ENCODE data around the gene C19orf38.

C19orf38 gene

DNA sequence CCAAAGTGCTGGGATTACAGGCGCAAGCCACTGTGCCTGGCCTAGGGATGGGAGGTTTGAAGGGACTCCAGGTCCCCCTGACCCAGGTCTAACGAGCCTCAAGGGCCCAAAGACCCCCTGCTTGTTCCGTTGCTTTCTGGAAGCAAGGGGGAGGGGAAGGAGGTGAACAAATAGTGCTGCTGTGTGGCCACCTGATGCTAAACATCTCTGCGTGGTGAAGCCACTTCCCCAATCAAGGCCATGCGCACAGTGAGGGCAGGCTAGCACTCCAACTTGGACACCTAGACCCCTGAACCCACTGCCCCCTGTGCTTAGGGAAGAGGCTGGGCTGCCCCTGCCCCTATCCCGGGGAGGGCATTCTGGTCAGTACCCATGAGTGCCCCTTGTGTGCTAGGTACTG is 47.1 kb downstream of the C19orf38 start:
- H3K9me2 ChIP-seq (replicated peaks; ENCODE audit: control insufficient read depth, low read length): no peaks in the 10 kb centered on the region
- H4K20me1 ChIP-seq (ENCODE audit: control insufficient read depth, insufficient read depth, low read depth, low read length): peaks cover 16% of the 10 kb centered on the region; the same call in 1 of the 2 replicates
- no peak overlapping the region for H3K4me3 ChIP-seq (ENCODE audit: low read length)
- no peaks in the 10 kb centered on the region for H3K9me3 ChIP-seq (ENCODE audit: control insufficient read depth, insufficient read depth, low read length)
- no peak overlapping the region for H3K4me2 ChIP-seq (ENCODE audit: low read length)
- peaks cover 19% of the 10 kb centered on the region for H3K4me1 ChIP-seq (ENCODE audit: control insufficient read depth, low read length)
- TF ChIP-seq EZH2phosphoT487 (IDR thresholded peaks at IDR 0.05; ENCODE audit: borderline replicate concordance, low read length): no peak
- TF ChIP-seq, protein P1, sequence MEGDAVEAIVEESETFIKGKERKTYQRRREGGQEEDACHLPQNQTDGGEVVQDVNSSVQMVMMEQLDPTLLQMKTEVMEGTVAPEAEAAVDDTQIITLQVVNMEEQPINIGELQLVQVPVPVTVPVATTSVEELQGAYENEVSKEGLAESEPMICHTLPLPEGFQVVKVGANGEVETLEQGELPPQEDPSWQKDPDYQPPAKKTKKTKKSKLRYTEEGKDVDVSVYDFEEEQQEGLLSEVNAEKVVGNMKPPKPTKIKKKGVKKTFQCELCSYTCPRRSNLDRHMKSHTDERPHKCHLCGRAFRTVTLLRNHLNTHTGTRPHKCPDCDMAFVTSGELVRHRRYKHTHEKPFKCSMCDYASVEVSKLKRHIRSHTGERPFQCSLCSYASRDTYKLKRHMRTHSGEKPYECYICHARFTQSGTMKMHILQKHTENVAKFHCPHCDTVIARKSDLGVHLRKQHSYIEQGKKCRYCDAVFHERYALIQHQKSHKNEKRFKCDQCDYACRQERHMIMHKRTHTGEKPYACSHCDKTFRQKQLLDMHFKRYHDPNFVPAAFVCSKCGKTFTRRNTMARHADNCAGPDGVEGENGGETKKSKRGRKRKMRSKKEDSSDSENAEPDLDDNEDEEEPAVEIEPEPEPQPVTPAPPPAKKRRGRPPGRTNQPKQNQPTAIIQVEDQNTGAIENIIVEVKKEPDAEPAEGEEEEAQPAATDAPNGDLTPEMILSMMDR (IDR thresholded peaks at IDR 0.05; ENCODE audit: low read depth, low read length, poor library complexity, severe bottlenecking): no peak
- H3K79me2 ChIP-seq (ENCODE audit: control insufficient read depth, low read length): peaks cover 86% of the 10 kb centered on the region
- no peaks in the 10 kb centered on the region; the same call in 1 of the 2 replicates for H3K36me3 ChIP-seq (ENCODE audit: control insufficient read depth, low read length)
- no peaks in the 10 kb centered on the region for H3F3A ChIP-seq (ENCODE audit: control insufficient read depth, insufficient read depth)
- H3K27ac ChIP-seq (ENCODE audit: low read depth, low read length): no peak overlapping the region
- H3K27me3 ChIP-seq (ENCODE audit: control insufficient read depth, low read length): no peaks in the 10 kb centered on the region

DNA sequence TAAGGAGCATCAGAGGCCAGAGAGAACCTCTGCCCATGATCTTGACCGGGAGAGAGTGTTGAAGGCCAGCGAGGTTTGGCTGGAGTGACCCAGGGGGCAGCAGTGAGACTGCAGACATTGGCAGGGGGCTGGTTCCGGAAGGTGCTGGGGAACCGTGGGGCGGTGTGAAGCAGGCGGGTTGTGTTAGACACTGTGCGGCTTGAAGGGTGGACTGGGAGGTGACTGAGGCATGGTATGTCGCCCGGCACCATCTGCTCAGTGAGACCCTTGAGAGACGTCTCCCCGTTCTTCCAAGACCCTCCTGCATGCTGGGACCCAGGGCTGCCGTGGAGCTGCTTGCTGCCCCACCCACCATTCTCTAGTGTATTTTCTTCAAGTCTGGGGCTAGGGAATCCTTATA is 47.7 kb downstream of the C19orf38 start:
- TF ChIP-seq EZH2phosphoT487 (IDR thresholded peaks at IDR 0.05; ENCODE audit: borderline replicate concordance, low read length): no peak
- TF ChIP-seq, protein P1 (IDR thresholded peaks at IDR 0.05; ENCODE audit: low read depth, low read length, poor library complexity, severe bottlenecking): no peak
- Histone ChIP-seq H3K27ac (ENCODE audit: low read depth, low read length) (no peak overlapping the region), H3K4me1 (ENCODE audit: control insufficient read depth, low read length) (peaks cover 19% of the 10 kb centered on the region), H3K9me2 (replicated peaks; ENCODE audit: control insufficient read depth, low read length) (no peaks in the 10 kb centered on the region), H3F3A (ENCODE audit: control insufficient read depth, insufficient read depth) (no peaks in the 10 kb centered on the region), H3K4me3 (ENCODE audit: low read length) (no peak overlapping the region), H4K20me1 (ENCODE audit: control insufficient read depth, insufficient read depth, low read depth, low read length) (peaks cover 16% of the 10 kb centered on the region; the same call in 1 of the 2 replicates), H3K4me2 (ENCODE audit: low read length) (no peak overlapping the region), H3K27me3 (ENCODE audit: control insufficient read depth, low read length) (no peaks in the 10 kb centered on the region), H3K36me3 (ENCODE audit: control insufficient read depth, low read length) (no peaks in the 10 kb centered on the region; the same call in 1 of the 2 replicates), H3K9me3 (ENCODE audit: control insufficient read depth, insufficient read depth, low read length) (no peaks in the 10 kb centered on the region), H3K79me2 (ENCODE audit: control insufficient read depth, low read length) (peaks cover 87% of the 10 kb centered on the region)

DNA sequence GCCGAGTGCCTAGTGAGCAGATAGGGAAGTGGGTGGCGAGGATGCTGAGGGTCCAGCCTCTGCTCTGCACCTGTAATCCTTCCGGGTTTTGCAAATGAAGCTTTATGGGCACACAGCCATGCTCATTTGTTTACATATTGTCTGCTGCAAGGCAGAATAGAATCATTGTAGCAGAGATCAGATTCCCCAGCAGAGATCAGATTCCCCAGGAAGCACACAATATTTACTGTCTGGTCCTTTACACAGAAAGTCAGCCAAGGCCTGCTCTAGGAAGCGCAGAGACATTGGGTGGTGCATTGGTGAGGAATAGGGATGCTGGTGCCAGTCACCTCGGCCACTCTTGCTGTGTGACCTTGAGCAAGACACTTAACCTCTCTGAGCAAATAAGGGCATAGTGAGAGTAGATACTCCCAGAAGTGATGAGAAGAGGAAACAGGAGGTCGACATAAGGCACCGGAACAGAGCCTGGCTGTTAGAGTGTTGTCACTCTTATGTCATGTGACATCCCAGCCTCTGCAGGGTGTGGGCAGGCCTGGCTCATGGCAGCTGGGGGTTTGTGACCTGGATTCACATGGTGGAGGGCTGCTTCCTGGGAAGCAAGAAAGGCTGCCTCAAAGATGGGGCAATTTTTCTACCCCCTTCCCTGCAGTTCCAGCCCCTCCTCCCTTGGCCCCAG is 48.8 kb downstream of the C19orf38 start:
- Histone ChIP-seq H3K79me2 (ENCODE audit: control insufficient read depth, low read length) (peaks cover 87% of the 10 kb centered on the region), H3K4me2 (ENCODE audit: low read length) (0 out of 2 replicates have a peak overlapping the region, but pooled peaks have one; percentile 15)

More for the DNA sequence above, 48.8 kb downstream of the C19orf38 start:
- no peaks in the 10 kb centered on the region for H3K9me3 ChIP-seq (ENCODE audit: control insufficient read depth, insufficient read depth, low read length)
- TF ChIP-seq EZH2phosphoT487 (IDR thresholded peaks at IDR 0.05; ENCODE audit: borderline replicate concordance, low read length): no peak
- TF ChIP-seq, protein P1 (IDR thresholded peaks at IDR 0.05; ENCODE audit: low read depth, low read length, poor library complexity, severe bottlenecking): no peak
- no peaks in the 10 kb centered on the region for H3K27me3 ChIP-seq (ENCODE audit: control insufficient read depth, low read length)
- no peaks in the 10 kb centered on the region for H3F3A ChIP-seq (ENCODE audit: control insufficient read depth, insufficient read depth)
- no peak overlapping the region for H3K27ac ChIP-seq (ENCODE audit: low read depth, low read length)
- H3K4me1 ChIP-seq (ENCODE audit: control insufficient read depth, low read length): peaks cover 19% of the 10 kb centered on the region
- H3K4me3 ChIP-seq (ENCODE audit: low read length): no peak overlapping the region
- H3K36me3 ChIP-seq (ENCODE audit: control insufficient read depth, low read length): no peaks in the 10 kb centered on the region; the same call in 1 of the 2 replicates
- peaks cover 16% of the 10 kb centered on the region; the same call in 1 of the 2 replicates for H4K20me1 ChIP-seq (ENCODE audit: control insufficient read depth, insufficient read depth, low read depth, low read length)
- H3K9me2 ChIP-seq (replicated peaks; ENCODE audit: control insufficient read depth, low read length): no peaks in the 10 kb centered on the region
